WTC11 (cell line): ENCODE results near the gene KRTAP22-2. TPM values are rescaled to one million over a fixed set of nuclear protein-coding genes. Genes with fewer than 3 reads are reported as not detected.

Experiments used
- ATAC-seq: fragments of 200-7000 bp; cut with Tn5 transposase; 2 replicates; pipeline ENCODE4 v1.10.0; 2021; ENCODE audit warnings: mild to moderate bottlenecking, moderate library complexity
- CTCF ChIA-PET: fragments of 300-600 bp; sonication (Branson Sonifier 250); formaldehyde crosslinking; loops from one replicate; lab custom pipeline; 2021; ENCODE audit warnings: antibody characterized with exemption; lab: Charles Lee
- POLR2A ChIA-PET: fragments of 350-600 bp; sonication (Branson Sonifier 250); formaldehyde crosslinking; loops from one replicate; lab custom pipeline; 2021; ENCODE audit warnings: antibody characterized with exemption; lab: Charles Lee
- DNase-seq: peaks from one replicate; pipeline ENCODE4 v3.0.0; 2021; ENCODE audit warnings: low spot score
- H3K27ac Mint-ChIP-seq: 2 replicates; pipeline ENCODE4 v1.8.0; 2021; ENCODE audit warnings: mixed read lengths
- H3K27me3 Mint-ChIP-seq: 2 replicates; pipeline ENCODE4 v1.8.0; 2021; ENCODE audit warnings: low read depth, mild to moderate bottlenecking, moderate library complexity, mixed read lengths
- H3K36me3 Mint-ChIP-seq: 2 replicates; pipeline ENCODE4 v1.8.0; 2021; ENCODE audit warnings: mixed read lengths
- H3K4me1 Mint-ChIP-seq: 2 replicates; pipeline ENCODE4 v1.8.0; 2022; ENCODE audit warnings: mixed read lengths
- H3K4me3 Mint-ChIP-seq: 2 replicates; pipeline ENCODE4 v1.8.0; 2021; ENCODE audit warnings: mild to moderate bottlenecking, moderate library complexity, mixed read lengths
- H3K9me3 Mint-ChIP-seq: 2 replicates; pipeline ENCODE4 v1.8.0; 2021; ENCODE audit warnings: mixed read lengths
- ESRRA ChIP-seq: sonication (generic); formaldehyde crosslinking; IDR thresholded peaks from 2 replicates; pipeline ENCODE4 v1.8.1; 2022; ENCODE audit warnings: mild to moderate bottlenecking, missing genetic modification reagents, borderline replicate concordance
- GTF2I ChIP-seq: fragments of 250-450 bp; sonication (Bioruptor Pico); conservative IDR thresholded peaks from 2 replicates; pipeline ENCODE4 v1.4.0; 2021; ENCODE audit warnings: mild to moderate bottlenecking
- HMGA2 ChIP-seq: fragments of 250-450 bp; sonication (Bioruptor Pico); IDR thresholded peaks from 2 replicates; pipeline ENCODE4 v1.4.0; 2021; ENCODE audit warnings: mild to moderate bottlenecking, moderate library complexity
- JAZF1 ChIP-seq: fragments of 250-450 bp; sonication (Bioruptor Pico); IDR thresholded peaks from 2 replicates; pipeline ENCODE4 v1.9.0; 2021; ENCODE audit warnings: moderate library complexity, mild to moderate bottlenecking, inconsistent platforms
- JUN ChIP-seq: sonication (generic); formaldehyde crosslinking; IDR thresholded peaks from 2 replicates; pipeline ENCODE4 v1.8.0; 2023; ENCODE audit warnings: mild to moderate bottlenecking, missing genetic modification reagents
- NFYB ChIP-seq: sonication (generic); formaldehyde crosslinking; conservative IDR thresholded peaks from 2 replicates; pipeline ENCODE4 v1.8.0; 2022; ENCODE audit warnings: low read depth, missing genetic modification reagents
- ZNF232 ChIP-seq: sonication (generic); formaldehyde crosslinking; IDR thresholded peaks from 2 replicates; pipeline ENCODE4 v1.8.0; 2022; ENCODE audit warnings: mild to moderate bottlenecking, missing genetic modification reagents
- total RNA-seq: library from RNA; stranded (reverse); gene quantifications from 3 replicates; pipeline ENCODE4 v1.2.3, GENCODE V29; 2021
- TF ChIP-seq, protein P1 (sequence below): sonication (generic); formaldehyde crosslinking; IDR thresholded peaks from 2 replicates; pipeline ENCODE4 v1.8.1; 2022; ENCODE audit warnings: low read depth, missing genetic modification reagents, borderline replicate concordance
- TF ChIP-seq, protein P2 (sequence below): sonication (generic); formaldehyde crosslinking; IDR thresholded peaks from 2 replicates; pipeline ENCODE4 v1.8.1; 2022; ENCODE audit warnings: mild to moderate bottlenecking, missing genetic modification reagents, moderate library complexity, borderline replicate concordance
- TF ChIP-seq, protein P3 (sequence below): fragments of 200-600 bp; IDR thresholded peaks from 2 replicates; pipeline ENCODE4 v1.8.0; 2022; ENCODE audit warnings: antibody characterized with exemption
- TF ChIP-seq, protein P4 (sequence below): fragments of 250-450 bp; sonication (Bioruptor Pico); IDR thresholded peaks from 2 replicates; pipeline ENCODE4 v1.9.0; 2021; ENCODE audit warnings: moderate library complexity, mild to moderate bottlenecking, inconsistent platforms, borderline replicate concordance
- TF ChIP-seq, protein P5 (sequence below): sonication (generic); formaldehyde crosslinking; IDR thresholded peaks from 2 replicates; pipeline ENCODE4 v1.8.1; 2023; ENCODE audit warnings: mild to moderate bottlenecking, moderate library complexity, missing genetic modification reagents
- TF ChIP-seq, protein P6 (sequence below): sonication (generic); formaldehyde crosslinking; IDR thresholded peaks from 2 replicates; pipeline ENCODE4 v1.8.0; 2022; ENCODE audit warnings: mild to moderate bottlenecking, missing genetic modification reagents

The KRTAP22-2 gene
- total RNA-seq, 1 experiment from 2014 or later = not detected

DNA sequence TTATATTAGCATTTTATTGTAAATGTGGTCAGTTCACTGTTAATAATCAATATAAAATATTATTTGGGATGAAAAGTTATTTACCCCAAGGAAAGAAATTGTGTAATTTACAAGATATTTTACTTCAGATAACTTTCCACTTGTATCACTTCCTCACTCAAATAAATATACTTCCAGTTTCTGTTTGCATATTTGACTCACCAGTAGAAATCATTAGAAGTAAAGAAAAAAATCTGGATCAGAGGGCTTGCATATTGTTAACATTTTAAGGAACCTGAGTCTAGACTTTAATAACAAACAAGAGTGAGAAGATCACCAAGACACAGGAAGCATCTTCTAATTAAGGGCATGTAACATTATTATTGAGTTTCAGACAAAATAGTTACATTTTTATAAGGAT lies 29.9 kb upstream of the KRTAP22-2 start (continued):
- TF ChIP-seq, protein P1, sequence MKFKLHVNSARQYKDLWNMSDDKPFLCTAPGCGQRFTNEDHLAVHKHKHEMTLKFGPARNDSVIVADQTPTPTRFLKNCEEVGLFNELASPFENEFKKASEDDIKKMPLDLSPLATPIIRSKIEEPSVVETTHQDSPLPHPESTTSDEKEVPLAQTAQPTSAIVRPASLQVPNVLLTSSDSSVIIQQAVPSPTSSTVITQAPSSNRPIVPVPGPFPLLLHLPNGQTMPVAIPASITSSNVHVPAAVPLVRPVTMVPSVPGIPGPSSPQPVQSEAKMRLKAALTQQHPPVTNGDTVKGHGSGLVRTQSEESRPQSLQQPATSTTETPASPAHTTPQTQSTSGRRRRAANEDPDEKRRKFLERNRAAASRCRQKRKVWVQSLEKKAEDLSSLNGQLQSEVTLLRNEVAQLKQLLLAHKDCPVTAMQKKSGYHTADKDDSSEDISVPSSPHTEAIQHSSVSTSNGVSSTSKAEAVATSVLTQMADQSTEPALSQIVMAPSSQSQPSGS = no peak

DNA sequence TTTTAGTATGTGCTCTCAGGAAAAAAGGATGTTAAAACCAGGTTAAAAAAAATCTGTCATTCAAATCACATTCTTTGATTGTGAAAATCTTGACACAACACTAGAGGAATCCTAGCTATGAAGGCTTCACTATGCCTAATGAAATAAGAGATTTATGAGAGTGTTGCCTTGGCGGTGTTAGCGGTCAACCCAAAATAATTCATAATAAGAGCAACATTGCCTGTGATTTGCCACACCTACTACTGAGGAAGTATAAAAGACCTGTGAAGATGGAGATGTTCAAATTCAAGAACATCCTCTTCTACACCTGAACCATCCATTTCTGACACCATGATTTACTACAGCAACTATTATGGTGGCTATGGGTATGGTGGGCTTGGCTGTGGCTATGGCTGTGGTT lies 25.9 kb upstream of the KRTAP22-2 start, which contains the start of gene KRTAP20-1:
TSS of gene KRTAP20-1 (plus strand) at position 301 of the 400 bp plus-strand sequence. CDS start at position 331, 30 bp downstream.
- DNase-seq (no peak), ATAC-seq (no peak)
- ChIA-PET POLR2A (no interaction called here), CTCF (no interaction called here)
- Mint-ChIP-seq H3K9me3 (peaks cover 13% of the 10 kb centered on the region), H3K4me3 (no peak within 1 kb of the TSS), H3K27ac (no peak within 1 kb of the TSS), H3K36me3 (no peaks in the 10 kb centered on the region), H3K27me3 (no peaks in the 10 kb centered on the region), H3K4me1 (no peaks in the 10 kb centered on the region)
- TF ChIP-seq, protein P2, sequence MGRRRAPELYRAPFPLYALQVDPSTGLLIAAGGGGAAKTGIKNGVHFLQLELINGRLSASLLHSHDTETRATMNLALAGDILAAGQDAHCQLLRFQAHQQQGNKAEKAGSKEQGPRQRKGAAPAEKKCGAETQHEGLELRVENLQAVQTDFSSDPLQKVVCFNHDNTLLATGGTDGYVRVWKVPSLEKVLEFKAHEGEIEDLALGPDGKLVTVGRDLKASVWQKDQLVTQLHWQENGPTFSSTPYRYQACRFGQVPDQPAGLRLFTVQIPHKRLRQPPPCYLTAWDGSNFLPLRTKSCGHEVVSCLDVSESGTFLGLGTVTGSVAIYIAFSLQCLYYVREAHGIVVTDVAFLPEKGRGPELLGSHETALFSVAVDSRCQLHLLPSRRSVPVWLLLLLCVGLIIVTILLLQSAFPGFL = no peak
- TF ChIP-seq ESRRA (no peak), HMGA2 (CRISPR knock-in tag) (no peak)

DNA sequence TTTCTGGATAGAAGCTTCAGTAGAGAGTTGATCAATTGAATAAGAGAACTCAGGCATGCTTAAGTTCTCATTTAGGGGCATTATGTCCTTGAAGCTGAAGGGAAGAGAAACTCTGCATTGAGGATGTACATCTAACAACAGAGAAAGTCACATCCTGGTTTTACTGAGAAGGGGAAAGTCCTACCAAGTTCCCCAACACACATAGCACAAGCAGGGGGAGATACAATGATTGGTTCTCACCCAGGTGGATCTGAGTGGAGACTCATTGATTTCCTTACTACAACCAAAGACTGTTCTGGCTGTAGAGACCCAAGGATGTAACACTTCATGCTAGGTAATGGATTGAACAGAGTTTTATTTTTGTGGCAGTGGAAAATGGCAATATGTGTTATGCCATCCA lies 25.0 kb upstream of the KRTAP22-2 start:
- ChIA-PET CTCF (interaction anchor here (1.5 kb wide), 1 partner anchor 9 kb away, joined by 6 read pairs; no protein-coding TSS in a partner anchor), POLR2A (no interaction called here)
- Mint-ChIP-seq H3K36me3 (no peaks in the 10 kb centered on the region), H3K4me3 (no peak overlapping the region), H3K27ac (no peak overlapping the region)
- TF ChIP-seq, protein P3, sequence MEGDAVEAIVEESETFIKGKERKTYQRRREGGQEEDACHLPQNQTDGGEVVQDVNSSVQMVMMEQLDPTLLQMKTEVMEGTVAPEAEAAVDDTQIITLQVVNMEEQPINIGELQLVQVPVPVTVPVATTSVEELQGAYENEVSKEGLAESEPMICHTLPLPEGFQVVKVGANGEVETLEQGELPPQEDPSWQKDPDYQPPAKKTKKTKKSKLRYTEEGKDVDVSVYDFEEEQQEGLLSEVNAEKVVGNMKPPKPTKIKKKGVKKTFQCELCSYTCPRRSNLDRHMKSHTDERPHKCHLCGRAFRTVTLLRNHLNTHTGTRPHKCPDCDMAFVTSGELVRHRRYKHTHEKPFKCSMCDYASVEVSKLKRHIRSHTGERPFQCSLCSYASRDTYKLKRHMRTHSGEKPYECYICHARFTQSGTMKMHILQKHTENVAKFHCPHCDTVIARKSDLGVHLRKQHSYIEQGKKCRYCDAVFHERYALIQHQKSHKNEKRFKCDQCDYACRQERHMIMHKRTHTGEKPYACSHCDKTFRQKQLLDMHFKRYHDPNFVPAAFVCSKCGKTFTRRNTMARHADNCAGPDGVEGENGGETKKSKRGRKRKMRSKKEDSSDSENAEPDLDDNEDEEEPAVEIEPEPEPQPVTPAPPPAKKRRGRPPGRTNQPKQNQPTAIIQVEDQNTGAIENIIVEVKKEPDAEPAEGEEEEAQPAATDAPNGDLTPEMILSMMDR = no peak
- TF ChIP-seq, protein P4, sequence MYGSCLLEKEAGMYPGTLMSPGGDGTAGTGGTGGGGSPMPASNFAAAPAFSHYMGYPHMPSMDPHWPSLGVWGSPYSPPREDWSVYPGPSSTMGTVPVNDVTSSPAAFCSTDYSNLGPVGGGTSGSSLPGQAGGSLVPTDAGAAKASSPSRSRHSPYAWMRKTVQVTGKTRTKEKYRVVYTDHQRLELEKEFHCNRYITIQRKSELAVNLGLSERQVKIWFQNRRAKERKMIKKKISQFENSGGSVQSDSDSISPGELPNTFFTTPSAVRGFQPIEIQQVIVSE (CRISPR knock-in tag) = no peak
- TF ChIP-seq JAZF1 (no peak), JUN (no peak), ZNF232 (no peak)
- TF ChIP-seq, protein P5, sequence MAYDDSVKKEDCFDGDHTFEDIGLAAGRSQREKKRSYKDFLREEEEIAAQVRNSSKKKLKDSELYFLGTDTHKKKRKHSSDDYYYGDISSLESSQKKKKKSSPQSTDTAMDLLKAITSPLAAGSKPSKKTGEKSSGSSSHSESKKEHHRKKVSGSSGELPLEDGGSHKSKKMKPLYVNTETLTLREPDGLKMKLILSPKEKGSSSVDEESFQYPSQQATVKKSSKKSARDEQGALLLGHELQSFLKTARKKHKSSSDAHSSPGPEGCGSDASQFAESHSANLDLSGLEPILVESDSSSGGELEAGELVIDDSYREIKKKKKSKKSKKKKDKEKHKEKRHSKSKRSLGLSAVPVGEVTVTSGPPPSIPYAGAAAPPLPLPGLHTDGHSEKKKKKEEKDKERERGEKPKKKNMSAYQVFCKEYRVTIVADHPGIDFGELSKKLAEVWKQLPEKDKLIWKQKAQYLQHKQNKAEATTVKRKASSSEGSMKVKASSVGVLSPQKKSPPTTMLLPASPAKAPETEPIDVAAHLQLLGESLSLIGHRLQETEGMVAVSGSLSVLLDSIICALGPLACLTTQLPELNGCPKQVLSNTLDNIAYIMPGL (CRISPR knock-in tag) = no peak
- TF ChIP-seq, protein P6, sequence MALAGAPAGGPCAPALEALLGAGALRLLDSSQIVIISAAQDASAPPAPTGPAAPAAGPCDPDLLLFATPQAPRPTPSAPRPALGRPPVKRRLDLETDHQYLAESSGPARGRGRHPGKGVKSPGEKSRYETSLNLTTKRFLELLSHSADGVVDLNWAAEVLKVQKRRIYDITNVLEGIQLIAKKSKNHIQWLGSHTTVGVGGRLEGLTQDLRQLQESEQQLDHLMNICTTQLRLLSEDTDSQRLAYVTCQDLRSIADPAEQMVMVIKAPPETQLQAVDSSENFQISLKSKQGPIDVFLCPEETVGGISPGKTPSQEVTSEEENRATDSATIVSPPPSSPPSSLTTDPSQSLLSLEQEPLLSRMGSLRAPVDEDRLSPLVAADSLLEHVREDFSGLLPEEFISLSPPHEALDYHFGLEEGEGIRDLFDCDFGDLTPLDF (CRISPR knock-in tag) = no peak
- TF ChIP-seq, all 79 proteins: peak for 0
- Mint-ChIP-seq H3K4me1 (no peaks in the 10 kb centered on the region), H3K9me3 (peaks cover 22% of the 10 kb centered on the region), H3K27me3 (no peaks in the 10 kb centered on the region)
- DNase-seq (no peak), ATAC-seq (no peak)

DNA sequence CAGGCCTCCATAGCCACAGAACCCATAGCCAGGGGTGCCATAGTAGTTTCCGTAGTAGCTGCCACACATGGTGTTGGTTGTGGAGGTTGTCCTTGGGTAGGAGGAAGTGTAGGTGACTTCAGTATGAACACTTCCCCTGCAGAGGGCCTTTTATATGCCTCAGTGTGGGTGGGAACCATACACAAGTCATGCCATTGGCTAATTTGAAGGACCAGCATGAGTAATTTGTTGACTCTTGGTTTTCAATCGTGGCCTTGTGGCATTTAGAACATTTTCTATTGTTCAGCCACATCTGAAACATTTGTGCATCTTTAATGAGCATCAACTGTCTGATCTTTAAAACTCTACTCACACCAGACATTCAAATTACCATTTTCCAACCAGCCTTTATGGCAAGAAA lies 23.6 kb upstream of the KRTAP22-2 start, which contains the start of gene KRTAP6-1:
TSS of gene KRTAP6-1 (minus strand) at position 95 of the 400 bp plus-strand sequence. CDS start at position 69, 26 bp downstream.
- peaks cover 23% of the 10 kb centered on the region for H3K9me3 Mint-ChIP-seq
- no peak within 1 kb of the TSS for H3K27ac Mint-ChIP-seq
- H3K4me1 Mint-ChIP-seq = no peaks in the 10 kb centered on the region
- DNase-seq (no peak), ATAC-seq (no peak)
- no peaks in the 10 kb centered on the region for H3K27me3 Mint-ChIP-seq
- TF ChIP-seq JUN (no peak), NFYB (CRISPR knock-in tag) (no peak), GTF2I (no peak)
- CTCF ChIA-PET = no interaction called here
- no peak within 1 kb of the TSS for H3K4me3 Mint-ChIP-seq
- POLR2A ChIA-PET = no interaction called here
- no peaks in the 10 kb centered on the region for H3K36me3 Mint-ChIP-seq
